ENCODE data around the gene BMI1.
"Not testable (repeated sequence)": the region's sequence is repeated elsewhere in the genome, so short reads cannot be mapped to it uniquely, and the experiment has no call there.

BMI1 gene

GRCh38 chr10:22334414-22335172 is 13.7 kb downstream of the BMI1 start:
- in situ Hi-C loops (cut with MboI; ENCODE audit: low sequenced_read_pairs), result no loop called here

GRCh38 chr10:22335173-22335933 is 14.5 kb downstream of the BMI1 start:
- in situ Hi-C loops (cut with MboI; ENCODE audit: low sequenced_read_pairs), result no loop called here

- in situ Hi-C loops (cut with MboI; ENCODE audit: low sequenced_read_pairs), result no loop called here
These were observed 17.4 kb downstream of the BMI1 start for GRCh38 chr10:22338185-22338900.

- in situ Hi-C loops (cut with MboI; ENCODE audit: low sequenced_read_pairs), result no loop called here
These were observed 18.0 kb downstream of the BMI1 start for GRCh38 chr10:22338931-22339330.

GRCh38 chr10:22339761-22340328 is 18.9 kb downstream of the BMI1 start:
- in situ Hi-C loops (cut with MboI; ENCODE audit: low sequenced_read_pairs), result no loop called here

- in situ Hi-C loops (cut with MboI; ENCODE audit: low sequenced_read_pairs), result no loop called here
These were observed 19.7 kb downstream of the BMI1 start for GRCh38 chr10:22340329-22341189.

- in situ Hi-C loops (cut with MboI; ENCODE audit: low sequenced_read_pairs), result no loop called here
These were observed 20.5 kb downstream of the BMI1 start for GRCh38 chr10:22341190-22341925.

GRCh38 chr10:22341926-22342196 is 21.0 kb downstream of the BMI1 start:
- in situ Hi-C loops (cut with MboI; ENCODE audit: low sequenced_read_pairs), result no loop called here

- in situ Hi-C loops (cut with MboI; ENCODE audit: low sequenced_read_pairs), result no loop called here
These were observed 21.5 kb downstream of the BMI1 start for GRCh38 chr10:22342421-22342820.

- in situ Hi-C loops (cut with MboI; ENCODE audit: low sequenced_read_pairs), result no loop called here
These were observed 22.8 kb downstream of the BMI1 start for GRCh38 chr10:22343731-22344130.

- in situ Hi-C loops (cut with MboI; ENCODE audit: low sequenced_read_pairs), result no loop called here
These were observed 23.4 kb downstream of the BMI1 start for GRCh38 chr10:22344249-22344648.

- in situ Hi-C loops (cut with MboI; ENCODE audit: low sequenced_read_pairs), result no loop called here
These were observed 23.9 kb downstream of the BMI1 start for GRCh38 chr10:22344781-22345300.

GRCh38 chr10:22345301-22346095 is 24.6 kb downstream of the BMI1 start, which contains the start of gene SPAG6:
Gene SPAG6, plus strand, starts transcription at chr10:22345496. Its CDS starts 116 bp downstream, at chr10:22345612.
- in situ Hi-C loops (cut with MboI; ENCODE audit: low sequenced_read_pairs), result no loop called here

GRCh38 chr10:22346096-22346661 is 25.3 kb downstream of the BMI1 start:
- in situ Hi-C loops (cut with MboI; ENCODE audit: low sequenced_read_pairs), result no loop called here

GRCh38 chr10:22349755-22350154 is 28.9 kb downstream of the BMI1 start:
- in situ Hi-C loops (cut with MboI; ENCODE audit: low sequenced_read_pairs), result no loop called here

- in situ Hi-C loops (cut with MboI; ENCODE audit: low sequenced_read_pairs), result no loop called here
These were observed 30.3 kb downstream of the BMI1 start for GRCh38 chr10:22351131-22351703.

- in situ Hi-C loops (cut with MboI; ENCODE audit: low sequenced_read_pairs), result no loop called here
These were observed 35.5 kb downstream of the BMI1 start for GRCh38 chr10:22356324-22356873.

- in situ Hi-C loops (cut with MboI; ENCODE audit: low sequenced_read_pairs), result not testable (repeated sequence)
These were observed 36.9 kb downstream of the BMI1 start for GRCh38 chr10:22357770-22358169.

Measured in HL-60/S4 treated with retinoic acid at 250 ng/mL for 4 days and 3 days (cell line).